Activated CD4-positive, CD25-positive, alpha-beta regulatory T cell (primary cell): ENCODE data around the gene FYN.

ENCODE experiments used
- DNase-seq, 4 experiments: peaks; one replicate each; lab custom pipeline; 2025; lab: John Stamatoyannopoulos, UW

FYN gene

DNA sequence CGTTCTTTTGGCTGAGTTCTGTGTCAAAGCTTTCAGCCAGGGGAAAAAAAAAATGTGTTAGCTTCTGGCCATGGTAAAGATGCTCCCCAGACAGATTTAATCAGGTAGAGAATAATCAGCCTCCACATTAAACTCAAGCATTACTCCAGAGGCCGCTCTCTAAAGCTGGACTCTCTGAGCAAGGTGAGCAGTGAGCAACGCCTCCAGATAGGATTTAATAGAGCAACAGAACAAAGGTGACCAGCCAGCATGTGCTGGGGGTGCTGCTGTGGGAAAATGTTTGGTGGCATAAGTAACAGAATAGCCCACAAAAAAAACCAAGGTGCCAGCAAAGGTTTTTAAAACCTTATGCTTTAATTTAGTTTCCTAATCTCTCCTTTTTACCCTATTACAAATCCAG, 164.1 kb downstream of the FYN start:
- DNase-seq, result no peak

DNA sequence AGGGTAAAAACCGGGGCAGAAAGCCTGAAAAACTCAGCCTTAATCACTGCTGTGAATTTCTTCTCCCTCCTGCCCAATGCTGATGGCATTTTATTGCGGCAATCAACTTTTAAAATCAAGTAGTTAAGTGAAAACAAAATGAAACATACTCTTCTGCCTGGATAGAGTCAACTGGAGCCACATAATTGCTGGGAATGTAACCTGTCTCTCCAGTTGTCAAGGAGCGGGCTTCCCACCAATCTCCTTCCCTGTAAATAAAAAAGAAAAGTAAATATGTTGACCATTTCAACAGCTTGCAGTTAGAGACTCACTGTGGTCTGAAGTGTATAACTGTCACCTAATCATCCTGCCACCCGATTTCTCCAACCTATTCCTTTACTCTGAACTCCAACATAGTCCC, 165.5 kb downstream of the FYN start:
- DNase-seq, result no peak

DNA sequence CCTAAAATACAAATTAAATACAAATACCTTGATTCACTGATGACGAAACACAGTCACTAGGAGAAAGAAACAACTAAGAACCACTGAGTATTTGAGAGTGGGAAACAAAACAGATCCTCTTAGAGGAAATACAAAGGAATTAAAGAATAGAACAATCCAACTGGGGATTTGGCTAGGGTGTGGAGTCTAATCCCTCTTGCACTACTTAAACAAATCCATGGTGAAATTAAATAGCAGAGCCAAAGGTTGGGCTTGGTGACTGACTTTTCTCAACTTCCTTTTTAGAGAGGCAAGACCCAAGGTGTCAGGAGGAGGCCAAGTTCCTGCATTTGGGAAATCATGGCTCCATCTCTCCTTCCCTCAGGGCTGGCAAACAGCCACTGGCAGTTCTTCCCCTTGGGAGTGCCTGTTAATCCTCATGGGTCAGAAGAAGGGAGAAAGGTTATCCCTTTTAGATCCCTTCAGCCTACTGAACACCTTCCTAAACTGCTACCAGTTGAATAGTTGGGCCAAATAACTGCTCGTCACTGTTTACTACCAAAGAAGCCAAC, 166.3 kb downstream of the FYN start:
- DNase-seq, result no peak

DNA sequence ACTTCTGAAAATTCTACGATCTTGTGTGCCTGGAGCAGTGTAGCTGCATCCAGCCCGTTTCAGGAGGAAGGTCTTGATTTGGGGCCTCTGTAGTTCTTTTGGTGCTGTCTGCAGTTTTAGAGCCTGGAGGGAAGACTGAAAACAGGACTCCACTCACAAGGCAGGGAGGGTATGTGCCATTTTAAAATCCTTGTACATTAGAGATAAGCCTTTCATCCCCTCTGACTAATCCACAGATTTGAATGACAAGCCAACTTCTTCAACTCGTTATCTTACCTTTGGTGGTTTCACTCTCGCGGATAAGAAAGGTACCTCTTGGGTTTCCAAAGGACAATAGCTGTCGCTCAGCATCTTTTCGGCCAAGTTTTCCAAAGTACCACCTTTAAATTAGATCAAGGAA, 169.5 kb downstream of the FYN start:
- no peak for DNase-seq

DNA sequence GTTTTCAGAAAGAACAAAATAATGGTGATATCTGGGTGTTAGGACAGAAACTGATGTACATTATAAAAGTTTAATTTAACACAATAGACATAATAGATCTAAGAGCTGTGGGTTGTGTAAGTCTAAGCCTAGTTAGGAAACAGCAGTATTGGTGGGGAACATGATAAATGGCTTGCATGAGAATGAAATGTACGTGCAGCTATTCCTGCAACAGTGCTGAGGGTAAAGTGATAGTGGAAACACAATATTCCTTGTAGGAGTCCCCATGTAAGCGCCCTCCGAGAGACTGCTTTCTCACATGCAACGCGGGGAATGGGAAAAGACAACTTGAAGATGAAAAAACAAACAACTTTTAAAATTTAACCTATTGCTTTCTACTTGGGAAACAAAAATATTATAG, 171.0 kb downstream of the FYN start:
- DNase-seq, result no peak

DNA sequence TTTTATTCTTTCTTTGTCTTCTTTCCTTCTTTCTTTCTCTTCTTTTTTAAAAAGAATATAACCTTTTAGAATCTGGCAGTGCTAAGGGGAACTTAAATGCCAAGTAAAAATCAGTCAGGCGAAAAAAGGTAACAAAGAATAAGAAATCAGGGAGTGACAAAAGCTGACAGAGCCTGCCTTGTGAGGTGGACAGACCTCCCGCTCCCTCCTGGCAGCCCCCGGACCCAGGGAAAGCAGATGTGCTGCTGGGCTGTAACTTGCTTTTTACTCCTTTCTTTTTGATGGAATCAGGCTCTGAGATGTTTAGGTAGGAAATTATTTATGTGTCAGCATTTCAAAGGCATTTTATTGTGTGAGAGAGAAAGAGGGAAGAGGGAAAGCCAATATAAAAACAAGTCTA, 172.1 kb downstream of the FYN start:
- no peak for DNase-seq

DNA sequence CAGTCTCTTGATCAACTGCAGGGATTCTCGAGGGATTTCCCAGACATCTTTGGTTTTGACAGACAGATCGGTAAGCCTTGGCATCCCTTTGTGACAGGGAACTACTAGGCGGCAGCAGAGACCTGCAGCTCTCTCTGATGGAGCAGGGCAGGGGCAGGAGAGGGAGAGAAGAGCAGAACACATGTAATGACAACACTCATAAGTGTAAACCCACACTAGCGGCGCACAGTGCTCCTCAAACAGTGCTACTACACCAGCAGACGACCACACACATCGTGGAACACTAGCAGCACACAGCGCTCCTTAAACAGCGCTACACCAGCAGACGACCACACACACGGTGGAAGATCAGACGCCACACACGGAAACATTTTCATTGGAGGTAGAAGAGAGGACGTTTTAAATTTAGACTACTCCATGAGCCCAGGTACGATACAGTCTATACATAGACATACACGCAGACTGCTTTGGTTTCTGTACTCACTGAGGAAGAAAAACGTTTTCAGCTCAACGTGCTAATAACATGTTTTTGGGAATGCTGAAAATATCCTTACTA, 173.0 kb downstream of the FYN start:
- DNase-seq, result no peak

DNA sequence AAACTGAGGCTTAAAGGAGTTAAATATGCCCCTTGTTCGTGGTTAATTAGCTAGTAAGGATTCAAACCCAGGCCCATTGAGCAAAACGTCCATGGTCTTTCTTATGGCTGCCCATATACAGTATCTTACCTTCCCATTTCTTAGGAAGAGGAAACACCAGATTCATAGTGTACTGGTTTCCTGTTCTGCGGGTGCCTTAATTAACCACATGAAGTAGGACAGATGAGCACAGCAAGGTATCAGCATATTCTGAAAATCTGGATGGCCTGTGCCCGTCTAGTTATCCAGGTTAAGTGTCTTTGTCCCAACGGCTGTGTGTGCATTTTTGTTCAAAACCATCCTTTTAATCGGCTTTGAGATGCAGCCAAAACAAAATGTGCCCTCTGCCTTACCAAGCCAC, 174.1 kb downstream of the FYN start:
- DNase-seq, result no peak

DNA sequence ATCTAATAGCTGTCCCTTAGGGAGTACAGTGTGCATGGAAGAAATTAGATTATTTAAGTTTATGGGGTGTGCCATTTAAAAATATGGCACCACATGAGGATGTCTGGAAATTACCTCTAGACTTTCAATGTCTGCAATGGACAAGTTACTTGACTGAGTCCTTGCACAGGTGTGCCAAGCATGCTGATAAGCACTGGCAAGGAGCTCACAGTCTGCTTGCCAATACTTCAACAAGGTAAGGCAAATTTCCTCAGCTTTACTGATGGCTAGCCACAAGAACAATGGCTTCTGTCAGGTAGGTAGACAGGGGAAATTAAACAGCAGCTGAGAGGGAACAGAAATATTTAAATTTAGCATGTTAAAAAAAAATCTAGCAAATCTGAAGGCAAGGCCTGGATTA, 176.4 kb downstream of the FYN start:
- DNase-seq, result no peak

DNA sequence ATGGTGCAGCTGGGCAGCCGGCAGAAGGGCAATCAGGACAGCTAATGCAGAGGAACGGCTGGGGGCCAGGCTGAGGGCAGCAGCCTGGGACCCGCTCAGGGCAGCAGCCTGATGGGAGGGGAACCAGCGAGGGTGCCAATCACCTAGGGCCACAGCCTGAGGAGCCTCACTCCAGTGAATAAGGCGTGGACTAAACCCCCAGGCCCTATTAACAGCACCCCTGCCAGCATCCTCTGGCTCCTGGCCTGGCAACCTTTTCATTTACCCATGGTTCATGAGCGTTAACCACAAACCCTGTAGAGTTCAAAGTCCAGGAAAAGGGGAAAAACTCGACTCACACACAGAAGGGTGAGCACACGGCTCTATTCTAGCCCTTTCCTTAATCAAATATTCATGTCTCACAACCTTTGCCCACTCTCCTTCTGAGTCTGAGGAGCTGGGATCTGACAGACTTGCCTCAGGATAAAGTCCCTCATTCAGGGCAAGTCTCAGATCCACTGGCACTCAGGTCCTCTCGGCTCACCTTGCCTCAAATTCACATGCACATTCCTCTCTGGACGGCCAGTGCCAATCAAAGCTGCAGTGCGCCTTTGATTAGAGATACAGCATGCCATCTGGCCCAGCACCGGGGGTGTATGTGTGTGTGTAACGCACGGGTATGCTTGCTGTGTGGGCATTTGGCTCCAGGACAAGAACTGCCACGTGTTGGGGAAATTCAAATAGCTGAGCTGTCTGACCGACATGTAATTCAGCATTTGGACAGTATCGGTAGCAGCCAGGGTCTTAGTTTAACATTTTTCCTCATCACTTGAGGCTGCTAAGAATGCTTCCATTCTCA, 180.7 kb downstream of the FYN start:
- no peak for DNase-seq

DNA sequence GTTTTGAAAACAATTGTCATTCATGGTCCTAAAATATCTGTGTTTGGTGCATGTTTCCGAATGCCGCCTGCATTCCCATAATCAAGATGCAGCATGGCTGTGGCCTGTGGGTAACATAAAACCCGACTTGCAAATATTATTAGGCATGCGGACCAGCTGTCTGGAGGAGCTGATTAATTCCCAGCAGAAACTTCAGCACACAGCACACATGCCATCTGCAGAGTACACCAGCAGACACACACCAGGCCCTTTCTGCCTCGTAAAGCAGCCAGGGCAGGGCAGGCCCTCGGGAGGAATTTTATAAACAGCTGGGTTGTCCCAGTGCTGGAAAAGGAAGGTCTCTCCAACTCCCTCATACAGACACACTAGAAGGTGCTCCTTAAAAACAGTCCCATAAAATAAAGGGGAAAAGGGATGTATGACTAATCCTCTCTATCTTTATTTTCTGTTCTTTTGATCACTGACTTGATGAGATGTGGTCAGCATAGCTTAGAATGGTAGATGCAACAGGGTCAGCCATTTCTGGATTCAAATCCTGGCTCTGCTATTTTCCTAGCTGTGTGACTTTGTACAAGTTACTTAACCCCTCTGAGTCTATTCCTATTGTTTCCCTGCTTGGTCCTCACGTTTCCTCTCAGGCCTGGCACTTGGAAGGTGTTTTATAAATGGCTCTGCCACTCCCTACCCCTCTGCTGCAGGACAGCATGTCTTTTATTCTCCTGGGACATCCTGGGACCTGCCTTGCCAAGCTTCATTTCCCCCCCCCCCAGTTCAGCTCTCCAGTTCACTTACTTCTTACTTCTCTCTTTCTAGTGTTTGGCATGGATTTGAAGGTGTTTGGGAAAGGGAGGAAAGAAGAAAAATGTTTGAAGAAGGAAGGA, 181.7 kb downstream of the FYN start:
- no peak for DNase-seq

DNA sequence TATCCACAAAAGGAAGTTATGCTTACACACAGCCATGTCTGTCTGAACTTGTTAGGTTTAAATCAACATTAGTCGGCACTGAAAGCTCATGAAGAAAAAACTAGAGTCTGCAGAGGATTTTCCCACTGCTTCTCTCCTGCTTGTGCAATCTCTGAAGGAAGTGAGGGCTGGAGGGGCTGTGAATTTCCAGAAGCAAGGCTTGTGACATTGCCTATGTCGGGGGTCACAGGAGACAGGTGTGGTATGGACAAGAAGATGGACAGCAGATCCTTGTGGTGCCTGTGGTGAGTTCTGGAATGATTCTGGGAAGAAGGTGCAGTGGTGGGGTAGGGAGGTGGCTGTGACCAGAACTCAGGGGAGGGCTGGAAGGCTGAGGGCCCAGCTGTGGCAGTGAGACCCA, 183.3 kb downstream of the FYN start:
- no peak for DNase-seq

DNA sequence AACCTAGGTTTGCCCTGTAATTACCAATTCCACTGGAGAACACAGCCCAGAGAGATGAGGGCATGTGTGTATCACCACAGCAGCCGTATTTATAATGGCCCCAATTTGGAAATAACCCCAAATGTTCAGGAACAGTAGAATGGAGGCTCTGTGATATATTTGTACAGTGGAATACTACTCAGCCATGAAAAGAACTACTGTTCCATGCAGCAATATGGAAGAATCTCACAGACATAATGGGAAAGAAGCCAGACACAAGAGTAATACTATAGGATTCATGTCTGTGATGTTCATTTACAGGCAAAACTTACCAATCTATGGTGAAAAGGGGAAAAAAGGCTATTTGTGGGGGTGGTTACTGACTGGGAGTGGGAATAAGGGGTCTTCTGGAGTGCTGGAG, 183.8 kb downstream of the FYN start:
- DNase-seq, result no peak

DNA sequence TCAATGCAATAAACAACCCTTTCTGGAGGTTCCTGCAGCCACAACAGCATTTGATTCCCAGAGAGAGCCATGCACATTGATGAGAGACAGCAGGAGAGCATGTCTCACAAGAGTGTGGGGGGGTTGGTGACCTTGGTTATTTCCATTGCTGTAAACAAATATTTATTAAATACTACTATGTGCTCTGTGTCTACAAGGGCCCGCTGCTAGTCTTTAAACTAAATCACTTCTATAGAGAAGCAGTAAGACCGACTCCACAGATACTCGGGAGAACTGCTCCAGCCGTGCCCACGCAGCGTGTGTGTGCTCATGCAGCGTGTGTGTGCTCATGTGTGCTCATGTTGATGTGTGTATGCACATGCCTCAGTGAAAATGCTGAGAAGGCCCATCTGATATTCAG, 184.9 kb downstream of the FYN start:
- DNase-seq, result no peak

DNA sequence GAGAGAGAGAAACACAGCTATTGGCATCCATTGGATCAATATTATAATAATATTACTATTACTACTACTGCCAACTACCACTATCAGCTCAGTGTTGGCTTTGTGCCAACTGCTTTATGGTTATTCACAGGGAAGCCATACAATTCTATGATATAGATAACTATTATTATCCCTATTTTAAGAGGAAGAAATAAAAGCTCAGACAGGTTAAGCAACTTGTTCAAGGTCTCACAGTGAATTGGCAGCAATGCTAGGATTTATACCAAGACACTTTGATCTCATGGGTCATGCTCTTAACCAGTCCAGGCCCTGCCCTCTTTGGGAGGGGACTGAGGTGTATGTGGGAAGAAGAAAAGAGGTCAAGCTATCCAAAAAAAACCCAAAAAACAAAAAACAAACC, 185.6 kb downstream of the FYN start:
- no peak for DNase-seq

DNA sequence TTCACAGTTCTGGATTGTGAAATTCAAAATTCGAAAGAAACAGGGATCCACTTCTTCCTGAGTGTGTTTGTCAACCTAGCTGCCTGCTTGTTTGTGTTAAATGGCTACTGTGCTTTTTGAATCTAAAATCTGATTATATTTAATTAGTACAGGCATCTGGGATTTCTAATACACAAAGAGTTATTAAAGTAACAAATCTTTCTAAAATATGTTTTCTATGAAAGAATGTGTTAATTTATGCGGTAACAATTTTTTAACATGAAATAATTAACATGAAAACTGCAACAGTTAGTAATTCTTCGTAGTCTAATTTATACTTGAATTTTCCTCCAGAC, 186.4 kb downstream of the FYN start:
- DNase-seq, result no peak

DNA sequence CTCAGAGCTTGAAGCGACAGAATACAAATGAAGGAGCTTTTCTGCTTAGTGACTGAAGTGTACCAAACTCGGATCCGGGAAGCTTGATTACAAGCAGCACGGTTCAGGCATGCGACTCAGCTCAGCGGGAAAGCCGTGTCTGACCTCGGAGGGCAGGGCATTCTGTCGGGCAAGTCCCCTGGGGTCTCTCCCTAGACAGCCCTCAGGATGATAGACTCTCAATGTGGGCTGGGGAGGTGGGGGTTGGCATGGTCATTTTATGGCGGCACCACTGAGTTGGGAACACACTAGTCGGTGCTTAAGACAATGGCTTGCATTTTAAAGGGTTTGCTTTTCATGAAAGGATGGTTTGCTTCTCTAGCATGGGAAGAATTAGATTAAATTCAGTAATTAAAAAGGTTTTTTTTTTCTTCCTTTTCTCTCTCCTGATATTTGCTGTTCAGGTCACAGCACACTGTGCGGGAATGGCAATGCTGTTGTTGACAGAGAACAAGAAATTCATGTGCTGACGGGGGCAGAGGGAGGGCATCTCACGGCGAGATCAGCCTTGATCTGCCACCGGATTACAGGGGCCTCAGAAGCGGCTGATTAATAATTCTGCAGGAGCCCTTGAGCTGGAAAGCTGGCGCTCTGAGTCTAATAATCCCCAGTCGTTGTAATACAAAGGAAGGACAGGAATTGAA, 186.9 kb downstream of the FYN start:
- no peak for DNase-seq

DNA sequence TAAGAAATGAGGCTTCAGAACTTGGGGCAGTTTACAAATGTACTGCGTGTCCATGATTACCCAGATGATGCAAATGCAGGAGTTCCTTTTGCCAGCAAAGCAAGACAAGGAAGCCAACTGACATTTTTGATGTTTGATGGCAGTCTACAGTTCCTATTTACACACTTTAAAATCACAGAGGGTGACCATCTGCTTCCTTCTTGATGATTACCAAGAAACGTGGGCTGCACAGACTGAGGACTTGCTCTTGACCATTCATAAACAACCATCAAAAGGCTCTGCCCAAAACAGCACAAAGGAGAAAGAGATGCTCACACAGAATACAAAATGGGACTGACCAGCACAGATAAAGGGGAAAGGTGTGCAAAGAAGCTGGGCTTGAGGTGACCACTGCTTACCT, 187.7 kb downstream of the FYN start:
- no peak for DNase-seq

DNA sequence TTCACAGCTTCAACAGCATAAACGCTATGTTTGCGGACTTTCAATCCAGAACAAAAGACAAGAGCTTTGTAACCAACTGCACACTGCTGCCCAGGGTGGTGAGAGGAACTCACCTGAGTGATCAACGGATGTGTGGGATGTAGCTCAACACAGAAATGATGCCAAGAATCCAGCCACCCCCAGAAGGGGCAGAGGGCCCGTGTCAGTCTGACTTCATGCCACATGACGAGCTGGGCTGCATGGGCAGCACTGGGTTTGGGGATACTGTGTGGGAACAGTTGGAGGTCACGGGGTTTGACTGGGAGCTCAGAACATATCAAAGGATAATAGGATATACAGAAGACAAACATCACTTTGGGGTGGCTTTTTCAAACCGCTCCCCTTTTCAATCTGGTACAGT, 188.2 kb downstream of the FYN start:
- no peak for DNase-seq

DNA sequence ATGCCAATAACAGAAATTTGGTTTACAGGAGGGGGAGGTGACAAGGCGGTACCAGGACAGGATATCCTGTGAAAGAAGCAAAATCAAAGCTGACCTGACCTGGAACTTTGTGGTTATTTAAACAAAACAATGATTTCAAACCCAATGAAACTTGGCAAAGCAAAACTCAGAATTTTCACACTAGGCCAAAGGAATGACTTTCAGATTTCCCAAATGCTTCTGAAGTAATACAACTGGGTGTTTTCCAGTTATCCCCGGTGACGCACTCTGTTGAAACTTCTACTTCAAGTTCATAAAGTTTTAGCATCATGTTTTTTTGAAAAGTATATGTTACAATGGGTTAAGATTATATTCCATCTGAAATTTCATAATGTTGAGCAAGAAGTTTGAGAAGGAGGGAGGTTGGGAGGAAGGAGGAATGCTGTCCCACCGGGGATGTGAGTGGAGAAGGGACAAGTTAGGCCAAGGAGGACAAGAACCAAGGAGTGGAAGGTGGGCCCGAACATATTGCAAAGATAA, 189.4 kb downstream of the FYN start:
- DNase-seq, result no peak

DNA sequence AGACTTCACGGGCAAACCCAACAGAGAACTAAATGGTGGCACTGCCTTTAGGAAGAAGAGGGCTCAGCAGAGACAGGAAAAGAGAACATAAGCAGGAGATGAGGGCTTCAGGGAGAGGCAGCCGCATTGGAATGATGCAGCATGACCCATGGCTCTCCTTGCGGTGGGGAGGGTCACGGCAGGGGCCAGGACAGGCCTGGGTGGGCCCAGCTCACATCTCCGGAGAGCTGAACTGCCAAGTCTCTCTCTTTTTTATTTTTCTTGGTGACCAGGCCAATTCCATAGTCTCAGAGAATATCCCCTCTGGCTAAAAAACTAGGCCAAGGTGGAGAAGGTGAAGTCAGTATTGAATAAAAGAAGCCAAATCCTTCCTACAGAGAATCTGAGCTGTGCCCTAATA, 190.1 kb downstream of the FYN start:
- DNase-seq, result no peak

DNA sequence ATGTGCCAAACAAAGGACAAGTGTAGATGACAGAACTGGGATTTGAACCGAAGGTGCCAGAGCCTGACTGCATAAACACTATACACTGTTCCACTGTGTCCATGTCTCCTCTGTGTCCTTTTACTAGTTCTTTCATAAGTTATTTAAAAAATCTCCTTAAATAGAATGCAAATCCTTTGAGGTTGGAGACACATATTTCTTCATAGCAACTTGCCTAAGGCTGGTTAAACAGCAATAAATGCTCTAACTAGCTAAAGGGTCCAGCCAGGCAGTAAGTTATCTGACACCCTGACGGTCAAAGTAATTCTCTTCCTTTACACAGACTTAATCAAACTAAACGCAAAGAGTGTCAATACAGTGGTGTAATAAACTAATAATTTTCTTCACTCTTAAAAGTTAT, 191.4 kb downstream of the FYN start:
- DNase-seq, result no peak
